Fibroblast of villous mesenchyme (primary cell): ENCODE results near the gene ABCA1. TPM values are rescaled to one million over a fixed set of nuclear protein-coding genes. Genes with fewer than 3 reads are reported as not detected.
A peak's percentile ranks its signal among the peaks of the same experiment; 100 is the strongest.

Source experiments
- DNase-seq: peaks from one replicate; pipeline ENCODE4 v3.0.0-alpha.2; 2010; ENCODE audit warnings: low read depth
- H3K4me3 ChIP-seq: 2 replicates; pipeline ENCODE4 v1.5.1; 2011; ENCODE audit warnings: low read depth, mild to moderate bottlenecking, low read length
- CTCF ChIP-seq: IDR thresholded peaks from 2 replicates; pipeline ENCODE4 v1.5.1; 2012; ENCODE audit warnings: low read depth, mild to moderate bottlenecking, low read length; ENCODE audit not compliant: insufficient read depth
- total RNA-seq: library from RNA; depleted of rRNA; stranded (reverse); fragments of >200 nt; gene quantifications from 2 replicates; pipeline ENCODE4 v1.2.3, GENCODE V29; 2012

Gene ABCA1
- total RNA-seq, 1 donor, result 132 TPM

GRCh38 chr9:104896131-104896530 is 31.8 kb downstream of the ABCA1 start:
- peak; percentile 53 for DNase-seq
- no peak overlapping the region for H3K4me3 ChIP-seq
- TF ChIP-seq CTCF, result no peak

GRCh38 chr9:104895572-104895971 is 32.4 kb downstream of the ABCA1 start:
- no peak overlapping the region for H3K4me3 ChIP-seq
- DNase-seq, result peak; percentile 69
- TF ChIP-seq CTCF, result no peak

- DNase-seq, result no peak
- no peak overlapping the region for H3K4me3 ChIP-seq
- no peak for TF ChIP-seq CTCF
Measured at GRCh38 chr9:104892701-104893100, 35.3 kb downstream of the ABCA1 start.

- no peak for TF ChIP-seq CTCF
- DNase-seq, result no peak
- H3K4me3 ChIP-seq, result no peak overlapping the region
Measured at GRCh38 chr9:104890433-104890770, 37.6 kb downstream of the ABCA1 start.

- H3K4me3 ChIP-seq, result no peak overlapping the region
- no peak for TF ChIP-seq CTCF
- no peak for DNase-seq
Measured at GRCh38 chr9:104885818-104886709, 41.9 kb downstream of the ABCA1 start.

DNA sequence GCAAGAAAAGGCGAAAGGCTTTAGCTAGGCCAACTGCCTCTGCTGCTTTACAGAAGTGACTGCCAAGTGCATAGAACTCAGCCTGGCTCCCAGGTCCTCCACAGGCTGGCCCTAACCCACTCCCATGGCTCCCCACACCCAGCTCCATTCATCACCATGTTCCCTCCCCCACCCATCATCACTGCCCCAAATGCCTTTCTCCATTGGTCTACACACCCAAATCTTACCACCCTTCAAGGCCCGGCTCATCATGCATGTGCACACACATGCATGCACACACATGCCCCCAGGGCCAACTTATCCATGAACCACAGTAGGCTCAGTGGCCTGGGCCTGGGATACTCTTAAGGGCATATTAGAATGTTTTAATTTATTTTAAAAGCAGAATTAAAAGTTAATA is 44.8 kb downstream of the ABCA1 start:
- TF ChIP-seq CTCF, result no peak
- H3K4me3 ChIP-seq, result no peak overlapping the region
- DNase-seq, result no peak

- TF ChIP-seq CTCF, result no peak
- H3K4me3 ChIP-seq, result no peak overlapping the region
- no peak for DNase-seq
Measured at GRCh38 chr9:104882566-104882965, 45.4 kb downstream of the ABCA1 start.
